HG03378 (cell line): ENCODE measurements around the gene FGF6.

Source experiments
- ATAC-seq: cut with Tn5 transposase; IDR thresholded peaks from one replicate; pipeline ENCODE4 v1.9.1; 2021; ENCODE audit warnings: mild to moderate bottlenecking, moderate library complexity; ENCODE audit not compliant: unreplicated experiment

FGF6 gene

DNA sequence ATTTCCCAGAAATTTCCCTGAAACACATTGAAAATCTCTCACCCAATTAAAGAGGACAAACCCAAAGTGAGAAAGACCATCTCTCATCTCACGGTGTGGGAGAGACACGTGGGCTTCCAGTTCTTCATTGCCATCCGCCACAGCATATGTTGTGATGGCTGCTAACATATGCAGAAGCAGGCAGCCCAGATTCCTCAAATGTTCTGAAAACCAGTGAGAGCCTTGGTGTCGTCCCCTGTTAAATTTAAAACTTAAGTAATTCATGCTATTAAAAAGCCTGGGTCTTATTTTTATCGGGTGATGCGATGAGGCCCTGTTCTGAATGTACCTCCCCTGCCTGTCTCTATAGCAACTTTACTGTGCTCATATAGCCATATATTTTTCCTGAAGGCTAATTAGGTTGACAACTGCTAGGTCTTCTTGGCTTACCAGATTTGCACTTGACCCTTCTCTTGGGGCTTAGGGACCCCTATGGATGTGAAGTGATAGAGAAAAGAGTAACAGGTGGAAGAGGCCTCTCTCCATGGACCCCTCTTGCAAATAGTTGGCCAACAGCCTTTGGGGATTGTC lies 2.8 kb upstream of the FGF6 start:
- no peak for ATAC-seq

DNA sequence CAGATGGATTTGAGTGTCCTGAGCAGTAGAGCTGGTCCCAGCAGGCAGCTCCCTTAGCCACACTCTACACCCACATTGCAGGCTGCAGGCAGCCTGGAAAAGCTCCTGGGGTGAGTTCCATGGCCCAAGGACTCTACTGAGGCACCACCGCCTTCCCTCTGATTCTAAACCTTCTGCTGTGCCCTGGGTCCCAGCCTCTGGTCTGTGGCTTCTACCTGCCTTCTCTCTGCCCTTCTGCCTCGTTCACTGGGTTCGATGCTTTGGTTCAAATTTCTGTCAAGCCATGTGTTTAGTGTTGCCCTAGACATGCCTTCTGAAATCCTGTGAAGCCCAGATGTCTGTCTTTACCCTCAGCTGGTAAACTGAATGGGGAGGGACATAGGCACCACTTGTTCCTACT lies 1.5 kb upstream of the FGF6 start:
- ATAC-seq: no peak

DNA sequence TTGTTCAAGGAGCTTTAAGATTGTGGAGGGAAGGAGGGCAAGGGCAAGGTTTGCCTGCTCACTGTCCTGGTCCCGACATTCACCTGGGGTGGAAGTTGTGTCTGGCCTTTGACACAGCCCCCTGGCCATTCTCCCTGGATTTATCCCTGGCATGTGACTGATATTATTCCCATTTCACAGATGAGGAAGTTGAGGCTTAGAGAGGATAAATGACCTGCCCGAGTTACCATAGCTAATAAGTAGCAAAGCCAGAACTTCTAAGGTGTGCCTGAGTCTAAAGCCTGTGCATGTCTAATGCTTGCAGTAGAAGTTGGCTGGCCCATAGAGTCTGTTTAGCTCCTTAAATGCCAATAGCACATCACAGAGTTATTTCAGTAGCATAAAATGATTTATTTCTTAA lies 720 bp upstream of the FGF6 start:
- no peak for ATAC-seq

DNA sequence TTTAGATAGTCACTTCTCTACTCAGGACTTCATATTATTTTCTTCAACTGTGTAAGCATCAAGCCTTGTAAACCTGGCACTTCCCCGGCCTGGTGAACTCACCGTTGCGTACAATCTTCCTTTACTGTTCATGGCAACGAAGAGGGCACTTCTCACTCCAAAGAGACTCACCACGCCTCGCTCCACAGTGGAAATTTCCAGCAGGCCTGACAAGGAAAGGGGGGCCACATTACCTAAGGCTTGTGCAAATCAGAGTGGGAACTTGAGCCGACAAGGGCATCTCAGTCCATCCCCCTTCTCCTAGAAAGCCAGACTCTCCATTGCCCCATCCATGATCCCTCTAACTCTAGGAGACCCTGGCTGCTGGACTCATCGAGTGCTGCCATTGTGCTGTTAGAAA lies 1.6 kb downstream of the FGF6 start:
- no peak for ATAC-seq

DNA sequence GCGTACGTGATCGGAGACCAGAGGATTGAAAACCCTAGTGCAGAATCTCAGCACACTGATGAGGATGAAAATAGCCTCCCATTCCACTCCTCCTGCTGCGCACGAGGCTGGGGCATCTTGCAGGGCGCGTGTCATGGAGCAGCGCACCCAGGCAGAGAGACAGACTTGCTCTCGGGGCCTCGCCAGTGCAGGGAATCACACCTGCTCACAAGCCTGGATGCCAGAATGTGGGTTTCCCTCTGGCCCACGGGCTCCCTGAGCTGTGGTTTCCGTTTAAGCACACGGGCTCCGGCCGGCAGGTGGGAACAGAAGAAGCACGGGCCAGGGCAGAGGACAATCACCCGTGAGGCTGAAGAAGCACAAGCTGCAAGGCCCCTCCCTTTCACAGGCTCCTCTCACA lies 2.0 kb downstream of the FGF6 start:
- no peak for ATAC-seq

DNA sequence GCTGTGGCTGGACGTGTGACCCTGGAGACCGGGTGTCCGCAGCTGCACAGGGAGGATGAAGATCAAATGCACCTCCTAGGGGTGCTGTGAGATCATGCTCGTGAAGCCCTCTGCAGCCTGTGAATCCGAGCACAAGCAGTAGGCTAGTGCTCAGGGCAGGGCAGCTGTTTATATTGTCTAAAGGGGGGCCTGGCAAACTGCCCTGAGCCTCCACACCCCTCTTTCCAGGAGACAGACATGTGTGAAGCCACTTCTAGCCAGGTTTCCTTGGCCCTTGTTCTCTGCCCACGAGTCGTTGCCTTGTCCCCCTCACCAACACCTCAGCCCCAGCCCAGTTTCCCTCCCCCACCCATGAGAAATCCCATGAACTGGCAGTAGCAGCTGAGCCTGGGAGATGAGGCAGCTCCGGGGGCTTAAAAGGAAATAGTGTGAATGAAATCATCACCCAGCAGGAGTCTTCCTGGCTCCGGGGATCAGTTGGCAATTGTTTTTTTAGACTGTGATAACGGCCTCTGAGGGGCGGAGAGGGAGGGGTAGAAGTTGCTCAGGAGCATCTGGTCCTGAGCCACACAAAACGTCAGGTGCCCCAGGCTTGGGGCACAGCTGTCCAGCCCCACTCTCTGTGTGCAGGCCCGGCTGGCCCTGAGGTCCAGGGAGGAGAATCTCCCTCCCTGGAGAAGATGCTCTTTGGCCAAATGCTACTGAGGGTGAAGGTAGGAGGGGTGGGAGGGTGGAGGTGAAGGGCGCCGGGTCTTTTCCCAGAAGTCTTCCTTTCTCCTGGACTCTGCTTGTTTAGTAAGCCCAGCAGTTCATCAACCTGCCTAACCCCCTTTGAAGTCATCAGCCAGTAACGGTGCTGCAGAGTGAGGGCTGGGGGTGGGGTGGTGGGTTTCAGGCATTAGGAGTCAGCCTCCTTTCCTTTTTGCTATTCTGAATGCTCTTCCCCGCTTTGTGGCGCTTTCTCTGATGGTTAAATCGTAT lies 4.0 kb downstream of the FGF6 start:
- no peak for ATAC-seq

DNA sequence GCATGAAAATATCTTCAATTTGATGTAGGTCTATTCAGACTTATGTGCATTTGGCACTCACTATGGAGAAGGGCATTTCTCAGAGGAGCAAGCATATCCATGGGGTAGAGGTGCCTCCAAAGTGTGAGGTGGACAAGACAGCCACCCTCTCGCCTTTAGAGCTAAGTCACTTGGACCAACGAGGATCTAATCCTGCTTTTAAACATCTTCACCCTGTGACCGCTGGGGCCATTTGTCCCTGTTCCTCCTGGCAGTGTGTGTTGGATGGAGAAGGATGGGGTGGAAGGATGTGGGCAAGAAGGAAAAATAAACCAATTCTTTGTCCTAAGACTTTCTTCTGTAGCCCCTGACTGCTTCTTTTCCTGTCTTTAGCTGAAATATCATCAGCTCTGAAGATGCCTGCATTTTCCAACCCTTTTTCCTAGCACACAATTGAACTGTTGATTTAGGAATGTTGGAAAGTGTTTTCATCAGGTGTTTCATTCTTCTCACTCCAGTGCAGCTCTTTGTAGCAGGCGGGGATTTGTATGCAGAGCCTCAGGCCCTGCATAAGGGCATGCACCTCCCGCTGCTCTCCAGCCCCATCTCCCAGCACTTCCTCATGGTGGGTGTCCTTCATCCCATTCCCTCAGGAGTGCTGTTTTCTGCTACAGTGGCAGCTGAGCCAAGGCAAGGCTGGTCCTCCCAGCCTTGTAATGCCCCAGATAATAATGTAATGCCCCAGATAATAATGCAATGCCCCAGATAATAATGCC lies 5.3 kb downstream of the FGF6 start:
- no peak for ATAC-seq

DNA sequence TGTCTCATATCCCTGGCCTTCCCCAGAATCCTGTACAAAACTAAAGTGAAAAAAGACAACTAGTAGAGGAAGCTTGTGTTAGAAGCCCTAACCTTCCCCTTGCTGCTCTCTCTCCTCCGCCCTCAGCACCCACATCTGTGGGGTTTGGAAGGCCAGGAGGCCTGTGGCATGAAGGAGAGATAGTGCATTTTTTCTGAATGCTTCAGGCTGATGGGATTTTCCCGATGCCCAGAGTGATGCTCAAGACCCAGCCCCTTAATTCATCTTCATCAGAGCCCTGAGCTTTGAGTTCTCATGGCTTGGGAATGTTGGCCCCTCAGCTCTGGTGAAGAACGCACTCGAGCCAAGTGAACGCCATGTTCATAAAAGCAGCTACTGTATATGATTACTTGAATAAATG lies 5.9 kb downstream of the FGF6 start:
- no peak for ATAC-seq

DNA sequence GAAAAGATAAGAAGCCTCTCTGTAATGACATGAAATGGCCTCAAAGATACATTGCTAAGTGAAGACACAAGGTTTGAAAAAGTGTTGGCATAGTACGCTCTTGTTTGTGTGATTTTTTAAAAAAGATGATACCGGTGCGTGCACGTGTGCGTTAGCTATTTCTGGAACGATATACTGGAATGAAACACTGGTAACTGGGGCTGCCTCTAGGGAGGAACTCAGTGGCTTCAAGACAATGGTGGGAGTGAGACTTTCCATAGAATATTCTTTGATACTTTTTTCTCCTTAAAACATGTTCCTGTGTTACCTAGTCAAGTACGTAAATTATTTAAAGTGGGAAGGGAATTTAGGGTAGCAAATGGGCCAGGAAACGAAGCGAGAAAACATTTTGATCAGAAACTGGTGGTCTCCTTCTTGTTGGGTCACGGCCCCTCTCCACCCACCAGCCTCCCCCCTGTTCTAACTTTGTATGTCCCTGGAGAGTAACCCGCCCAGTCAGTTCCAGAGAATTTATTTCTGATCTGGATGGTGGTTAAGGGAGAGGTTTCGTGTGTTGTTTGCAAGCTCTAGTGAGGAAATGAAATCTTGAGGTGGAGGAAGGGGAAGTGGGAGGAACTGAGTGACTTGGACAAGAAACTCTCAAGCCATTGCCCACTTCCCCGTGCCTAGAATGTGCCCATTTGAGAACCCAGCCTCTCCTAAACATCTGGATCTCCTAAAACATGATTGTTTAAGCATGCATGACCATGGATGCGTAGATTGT lies 6.6 kb downstream of the FGF6 start:
- no peak for ATAC-seq

DNA sequence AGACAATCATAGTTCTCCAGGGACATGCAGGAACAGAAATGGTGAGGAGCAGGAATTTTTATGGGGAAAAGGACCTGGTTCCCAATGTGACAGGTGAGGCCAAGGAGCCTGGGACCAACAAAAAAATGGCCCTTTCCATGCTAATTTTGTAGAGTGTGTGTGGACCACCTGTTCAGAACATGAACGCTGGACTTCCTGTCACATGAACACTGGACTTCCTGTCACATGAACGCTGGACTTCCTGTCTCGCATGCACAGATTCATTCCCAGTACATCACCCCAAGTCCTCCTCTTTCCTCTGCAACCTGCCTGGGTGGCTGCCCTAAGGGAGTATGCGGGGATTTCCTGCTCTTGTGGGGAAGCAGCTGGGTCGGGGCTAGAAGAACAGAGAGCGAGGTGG lies 10.1 kb downstream of the FGF6 start:
- ATAC-seq: no peak

DNA sequence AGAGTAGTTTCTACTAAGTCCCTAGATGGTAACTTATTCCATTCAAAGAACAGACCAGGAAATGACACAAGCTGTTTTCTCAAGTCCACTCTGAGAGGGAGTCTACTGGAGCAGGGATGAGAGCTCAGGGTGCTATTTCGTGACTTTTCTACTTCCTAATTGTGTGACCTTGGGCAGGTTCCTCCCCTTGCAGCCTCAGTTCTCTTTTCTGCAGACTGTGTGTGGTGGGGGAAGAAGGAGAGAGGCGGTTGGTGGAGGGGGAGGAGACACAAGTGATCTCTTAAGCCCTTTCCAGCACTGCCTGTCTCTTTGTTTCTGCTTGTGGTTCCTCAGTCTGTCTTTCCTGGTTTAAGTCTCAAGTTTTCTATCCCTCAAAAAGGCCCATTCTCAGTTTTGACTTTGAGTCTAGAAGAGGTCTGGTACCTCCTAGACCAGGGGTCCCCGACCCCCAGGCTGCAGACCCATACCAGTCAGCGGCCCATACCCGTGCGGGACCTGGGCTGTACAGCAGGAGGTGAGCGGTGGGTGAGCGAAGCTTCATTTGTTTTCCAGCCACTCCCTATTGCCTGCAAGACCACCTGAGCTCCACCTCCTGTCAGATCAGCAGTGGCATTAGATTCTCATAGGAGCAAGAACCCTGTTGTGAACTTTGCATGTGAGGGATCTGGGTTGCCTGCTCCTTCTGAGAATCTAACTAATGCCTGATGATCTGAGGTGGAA lies 10.7 kb downstream of the FGF6 start:
- ATAC-seq: no peak

DNA sequence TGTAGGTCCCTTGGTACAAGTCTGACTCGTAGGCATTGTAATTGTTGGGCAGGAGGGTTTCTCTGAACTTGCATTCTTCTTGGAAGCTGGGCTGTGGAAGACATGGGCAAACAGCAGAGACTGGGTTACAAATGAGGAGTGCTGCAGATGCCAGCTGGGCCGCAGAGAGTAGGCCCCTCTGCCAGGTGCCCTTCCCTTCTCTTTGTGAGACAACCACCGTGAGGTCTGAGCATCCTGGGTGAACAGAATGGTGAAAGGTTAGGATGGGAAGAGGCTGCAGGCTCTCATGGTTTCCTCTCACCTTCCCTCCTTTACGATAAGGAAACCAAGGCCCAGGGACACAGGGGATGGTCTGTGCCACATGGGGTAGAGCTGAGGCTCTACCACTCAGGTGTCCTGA lies 11.3 kb downstream of the FGF6 start:
- no peak for ATAC-seq

DNA sequence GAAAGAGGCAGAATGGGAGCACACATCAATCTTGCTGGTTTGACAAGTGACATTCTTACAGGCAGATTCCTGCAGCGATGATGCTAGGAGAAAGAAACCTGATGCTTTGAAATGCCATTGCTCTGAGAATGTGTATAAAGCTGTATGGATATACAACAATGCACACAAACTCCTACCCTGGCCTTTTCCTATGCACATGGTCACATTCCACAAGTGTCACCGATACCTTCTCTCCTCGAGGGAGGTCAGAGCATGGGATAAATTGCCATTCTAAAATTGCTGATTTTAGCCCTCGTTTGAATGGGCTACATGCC lies 11.9 kb downstream of the FGF6 start:
- no peak for ATAC-seq

DNA sequence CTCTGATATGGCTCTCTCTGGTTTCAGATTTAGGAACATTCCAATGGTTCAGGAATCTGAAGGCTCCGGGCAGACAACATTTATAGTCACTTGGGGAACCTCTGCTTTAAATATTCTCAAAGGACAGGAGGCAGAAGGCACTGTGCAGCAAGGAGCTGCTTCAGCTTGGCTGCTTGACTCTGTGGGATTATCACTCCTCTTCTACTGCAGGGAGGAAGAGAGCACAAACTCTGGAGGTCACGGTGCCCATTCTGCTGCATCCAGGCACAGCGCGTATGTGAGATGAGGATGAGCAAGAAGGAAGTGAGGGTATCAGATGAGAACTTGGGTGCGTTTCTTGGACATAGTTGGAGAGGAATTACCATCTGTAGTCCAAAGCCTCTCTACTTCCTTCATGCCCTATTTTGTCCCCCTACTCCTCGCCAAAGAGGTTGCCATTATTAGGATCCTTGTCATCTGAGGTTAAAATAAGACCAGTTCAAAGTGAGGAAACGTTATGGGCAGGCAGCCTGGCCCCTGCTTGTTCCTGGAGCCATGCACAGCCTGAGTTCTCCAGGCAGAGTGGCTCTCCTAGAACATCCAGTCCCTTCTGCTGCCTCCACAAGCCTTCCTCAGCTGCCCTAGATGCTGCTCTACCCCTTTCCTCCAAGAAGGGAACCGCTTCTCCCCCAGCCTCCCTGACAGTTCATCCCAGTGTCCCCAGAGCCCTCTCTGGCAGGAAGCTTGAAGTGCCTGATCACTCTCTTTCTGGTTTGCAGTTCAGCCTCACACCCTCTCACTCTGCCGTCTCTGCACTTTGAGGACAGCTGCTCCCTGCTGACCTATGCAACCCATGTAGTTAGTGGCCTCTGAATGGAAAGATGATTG lies 12.5 kb downstream of the FGF6 start:
- no peak for ATAC-seq

DNA sequence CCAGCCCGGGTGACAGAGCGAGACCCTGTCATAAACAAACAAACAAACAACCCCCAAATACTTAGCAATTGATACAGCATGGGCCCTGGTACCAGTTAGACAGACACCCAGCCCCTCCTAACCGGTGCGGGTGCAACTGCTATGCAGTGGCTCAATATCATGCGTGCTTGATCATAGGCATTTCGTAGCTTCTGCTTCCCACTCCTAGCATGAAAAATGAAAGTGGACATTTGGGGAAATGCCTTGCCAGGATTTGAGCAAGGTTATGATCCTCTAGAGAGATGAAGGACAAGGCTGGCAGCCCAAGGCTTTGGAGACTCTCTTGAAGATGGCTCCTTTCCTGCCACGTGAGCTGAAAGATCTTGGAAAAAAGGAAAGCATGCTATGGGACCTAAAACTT lies 13.7 kb downstream of the FGF6 start:
- ATAC-seq: no peak

DNA sequence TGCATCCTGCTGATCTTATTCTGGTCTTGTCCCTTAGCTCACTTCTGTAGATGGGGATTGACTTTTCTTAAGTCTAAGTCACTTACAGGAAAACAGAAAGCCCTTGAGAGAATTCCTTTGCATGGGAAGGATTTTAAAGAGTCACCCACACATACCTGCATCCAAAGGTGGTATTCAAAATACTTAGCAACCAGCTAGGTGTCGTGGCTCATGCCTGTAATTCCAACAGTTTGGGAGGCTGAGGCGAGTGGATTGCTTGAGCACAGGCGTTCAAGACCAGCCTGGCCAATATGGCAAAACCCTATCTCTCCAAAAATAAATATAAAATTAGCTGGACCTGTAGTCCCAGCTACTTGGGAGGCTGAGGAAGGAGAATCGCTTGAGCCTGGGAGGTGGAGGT lies 14.2 kb downstream of the FGF6 start:
- no peak for ATAC-seq

DNA sequence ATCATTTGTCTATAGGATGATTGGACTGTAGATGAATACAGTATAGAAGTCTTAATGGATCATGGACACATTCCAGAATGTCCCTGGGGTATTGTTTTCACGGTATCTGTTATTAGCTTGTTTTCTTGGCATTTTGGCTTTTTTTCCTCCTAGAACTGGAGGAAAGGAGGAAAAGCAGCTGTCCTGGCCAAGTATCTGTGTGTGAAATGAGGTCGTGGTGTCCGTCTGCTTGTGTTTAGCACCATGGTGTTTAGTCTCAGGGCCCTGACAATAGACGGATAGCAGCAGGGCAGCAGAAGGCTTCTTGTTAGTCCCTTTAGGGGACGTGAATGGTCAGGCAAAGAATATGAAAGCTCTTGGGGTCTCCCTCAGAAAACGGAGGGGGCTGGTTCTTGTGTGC lies 21.2 kb downstream of the FGF6 start:
- no peak for ATAC-seq

DNA sequence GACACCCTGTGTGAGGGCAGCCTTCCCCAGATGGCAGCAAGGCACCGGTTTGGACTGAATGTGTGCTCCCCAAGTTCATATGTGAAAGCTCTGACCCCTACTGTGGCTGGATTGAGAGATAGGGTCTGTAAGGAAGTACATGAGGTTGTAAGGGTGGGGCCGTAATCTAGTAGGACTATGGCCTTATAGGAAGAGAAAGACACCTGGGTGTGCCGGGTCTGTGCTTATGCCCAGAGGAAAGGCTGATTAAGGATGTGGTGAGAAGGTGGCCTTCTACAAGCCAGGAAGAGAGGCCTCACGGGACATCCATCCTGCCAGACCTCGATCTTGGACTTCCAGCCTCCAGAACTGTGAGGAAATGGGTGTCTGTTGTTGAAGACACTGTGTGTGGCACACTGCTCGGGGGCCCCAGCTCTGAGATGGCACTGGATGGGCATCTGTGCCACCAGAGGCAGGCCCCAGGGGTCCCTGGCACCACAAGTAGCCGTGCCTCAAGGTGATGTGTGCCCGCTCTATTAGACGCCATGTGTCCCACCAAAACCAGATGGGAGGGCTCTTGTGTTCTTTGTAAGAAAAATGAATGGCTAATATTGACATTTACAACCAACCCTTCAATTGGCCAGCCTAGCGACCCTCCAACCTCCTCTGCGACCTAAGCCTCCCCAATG lies 22.0 kb downstream of the FGF6 start:
- no peak for ATAC-seq

DNA sequence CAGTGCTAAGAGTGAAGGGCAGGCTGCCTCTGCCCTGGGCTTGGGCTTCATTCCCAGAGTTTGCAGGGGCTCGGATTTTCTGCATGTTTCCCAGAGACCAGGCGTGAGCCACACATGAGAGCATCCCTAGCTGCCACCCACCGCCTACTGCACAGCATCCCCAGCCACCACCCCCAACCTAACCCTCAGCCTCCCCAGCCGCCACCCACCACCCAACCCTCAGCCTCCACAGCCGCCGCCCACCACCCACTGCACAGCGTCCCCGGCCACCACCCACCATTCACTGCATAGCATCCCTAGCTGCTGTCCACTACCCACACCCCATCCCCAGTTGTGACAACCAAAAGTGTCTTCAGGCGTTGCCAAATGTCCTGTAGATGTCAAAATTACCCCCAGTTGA lies 22.6 kb downstream of the FGF6 start:
- ATAC-seq: no peak
